HG03060 (cell line): ENCODE results near the gene MAP1LC3B.
"Not testable (repeated sequence)": the region's sequence is repeated elsewhere in the genome, so short reads cannot be mapped to it uniquely, and the experiment has no call there.

Source experiments
- ATAC-seq: cut with Tn5 transposase; IDR thresholded peaks from one replicate; pipeline ENCODE4 v1.9.1; 2021; ENCODE audit warnings: low read depth, moderate number of reproducible peaks; ENCODE audit not compliant: unreplicated experiment

MAP1LC3B gene

DNA sequence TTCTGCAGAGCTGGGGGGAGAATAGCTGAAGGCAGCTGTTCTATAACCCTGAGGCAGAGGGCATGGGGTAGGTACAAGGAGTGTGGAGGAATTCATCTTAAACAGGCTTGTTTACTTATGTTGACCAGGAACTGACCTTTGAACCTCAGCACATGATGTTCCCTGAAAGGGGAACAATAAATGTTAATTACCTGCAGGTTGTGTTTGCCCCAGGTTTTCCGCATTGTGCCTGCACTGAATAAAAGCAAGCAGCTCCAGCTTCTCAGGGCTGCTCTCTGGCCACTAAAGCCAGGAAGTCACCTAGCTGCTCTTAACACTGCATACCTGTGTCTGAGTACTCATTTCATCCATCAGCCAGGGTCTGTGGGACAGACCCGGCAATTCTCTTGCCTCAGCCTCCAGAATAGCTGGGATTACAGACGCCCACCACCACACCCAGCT is 12.8 kb upstream of the MAP1LC3B start:
- not testable (repeated sequence) for ATAC-seq

DNA sequence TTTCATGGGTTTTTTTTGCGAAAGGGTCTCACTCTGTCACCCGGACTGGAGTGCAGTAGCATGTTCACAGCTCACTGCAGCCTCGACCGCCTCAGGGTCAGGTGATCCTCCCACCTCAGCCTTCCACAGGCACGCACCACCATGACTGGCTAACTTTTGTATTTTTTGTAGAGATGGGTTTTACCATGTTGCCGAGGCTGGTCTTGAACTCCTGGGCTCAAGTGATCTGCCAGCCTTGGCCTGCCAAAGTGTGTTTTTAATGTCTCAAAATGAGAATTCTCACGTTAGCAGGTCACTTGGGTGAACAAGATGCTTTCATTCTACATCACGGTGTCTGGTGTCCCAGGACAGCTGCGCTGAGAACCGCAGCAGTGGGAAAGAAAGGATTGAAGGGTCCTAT is 11.7 kb upstream of the MAP1LC3B start:
- no peak for ATAC-seq

DNA sequence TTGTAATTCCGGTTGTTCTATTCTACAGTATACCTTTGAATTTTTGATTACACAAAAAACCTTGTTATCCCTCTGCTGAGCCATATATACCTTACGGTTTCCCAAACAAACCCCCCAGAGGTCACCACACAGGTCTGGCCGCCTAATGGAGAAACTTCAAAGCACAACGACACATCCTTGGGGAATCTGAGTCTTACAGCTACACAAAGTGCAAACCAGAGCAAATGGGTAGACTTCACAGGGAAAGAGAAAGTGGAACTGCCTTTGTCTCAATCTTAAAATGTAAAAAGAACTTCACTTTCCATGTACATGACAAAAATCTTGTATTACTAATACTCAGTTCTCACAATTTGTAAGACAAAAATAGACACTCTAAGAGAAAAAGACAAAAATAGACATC is 11.3 kb upstream of the MAP1LC3B start:
- no peak for ATAC-seq

DNA sequence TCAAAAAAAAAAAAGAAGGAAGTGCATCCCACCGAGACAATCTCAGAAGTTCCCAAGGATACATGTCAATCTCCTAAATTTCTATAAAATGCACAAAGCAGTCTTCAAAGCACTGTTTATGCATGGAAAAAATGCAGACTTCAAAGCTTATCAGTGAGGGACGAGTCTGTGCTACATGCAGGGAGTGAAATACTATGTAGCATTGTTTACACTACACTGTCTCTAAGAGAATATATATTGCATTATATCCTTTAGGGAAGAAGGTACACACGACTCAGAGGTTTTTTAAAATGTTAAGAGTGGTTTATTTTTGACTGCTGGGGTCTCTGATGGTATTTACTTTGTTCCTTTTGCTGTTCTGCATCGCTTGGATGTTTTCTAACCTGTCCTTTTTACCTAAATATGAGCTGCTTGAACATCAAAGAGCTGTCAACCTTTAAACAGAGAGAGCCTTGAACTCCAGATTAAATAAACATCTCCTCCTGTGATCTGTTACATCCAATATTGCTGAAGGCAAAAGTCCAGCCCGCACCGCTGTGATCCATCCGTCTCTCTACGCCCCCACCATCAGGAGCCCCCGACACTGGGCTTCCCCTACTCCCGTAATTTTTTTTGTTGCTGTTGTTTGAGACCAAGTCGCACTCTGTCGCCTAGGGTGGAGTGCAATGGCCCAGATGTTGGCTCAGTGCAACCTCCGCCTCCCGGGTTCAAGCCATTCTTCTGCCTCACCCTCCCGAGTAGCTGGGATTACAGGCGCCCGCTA is 9.9 kb upstream of the MAP1LC3B start:
- no peak for ATAC-seq

DNA sequence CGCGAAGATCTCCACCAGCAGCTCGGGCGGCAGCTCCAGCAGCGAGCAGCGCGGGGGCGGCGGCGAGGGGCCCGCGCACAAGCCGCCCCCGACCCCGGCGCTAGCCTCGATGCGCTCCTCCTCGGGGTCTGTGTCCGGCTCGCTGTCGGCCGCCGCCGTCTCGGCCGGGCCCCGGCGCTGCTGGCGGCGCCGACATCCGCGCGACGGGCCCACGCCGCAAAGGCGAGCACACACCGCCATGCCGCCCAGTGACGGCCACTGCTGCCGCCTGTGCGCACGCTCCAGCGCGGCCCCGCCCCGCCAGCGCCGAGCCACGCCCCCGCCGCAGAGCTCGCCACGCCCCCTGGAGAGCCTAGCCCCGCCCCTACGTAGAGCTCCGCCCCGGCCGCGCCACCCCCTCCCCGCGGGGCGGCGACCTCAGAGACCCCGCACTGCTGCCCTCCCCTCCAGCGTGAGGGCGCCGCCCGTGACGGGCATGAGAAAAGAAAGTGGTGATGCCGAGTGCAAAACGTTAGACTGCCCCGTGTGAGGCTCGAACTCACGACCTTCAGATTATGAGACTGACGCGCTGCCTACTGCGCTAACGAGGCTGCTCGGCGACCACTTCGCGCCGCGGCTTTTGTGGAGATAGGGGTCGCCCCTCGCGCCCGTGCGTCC is 8.5 kb upstream of the MAP1LC3B start, which contains the start of gene FBXO31:
TSS of gene FBXO31 (minus strand) at position 272 of the 657 bp plus-strand sequence. CDS start at position 240, 32 bp downstream.
- peak; percentile 31 for ATAC-seq

DNA sequence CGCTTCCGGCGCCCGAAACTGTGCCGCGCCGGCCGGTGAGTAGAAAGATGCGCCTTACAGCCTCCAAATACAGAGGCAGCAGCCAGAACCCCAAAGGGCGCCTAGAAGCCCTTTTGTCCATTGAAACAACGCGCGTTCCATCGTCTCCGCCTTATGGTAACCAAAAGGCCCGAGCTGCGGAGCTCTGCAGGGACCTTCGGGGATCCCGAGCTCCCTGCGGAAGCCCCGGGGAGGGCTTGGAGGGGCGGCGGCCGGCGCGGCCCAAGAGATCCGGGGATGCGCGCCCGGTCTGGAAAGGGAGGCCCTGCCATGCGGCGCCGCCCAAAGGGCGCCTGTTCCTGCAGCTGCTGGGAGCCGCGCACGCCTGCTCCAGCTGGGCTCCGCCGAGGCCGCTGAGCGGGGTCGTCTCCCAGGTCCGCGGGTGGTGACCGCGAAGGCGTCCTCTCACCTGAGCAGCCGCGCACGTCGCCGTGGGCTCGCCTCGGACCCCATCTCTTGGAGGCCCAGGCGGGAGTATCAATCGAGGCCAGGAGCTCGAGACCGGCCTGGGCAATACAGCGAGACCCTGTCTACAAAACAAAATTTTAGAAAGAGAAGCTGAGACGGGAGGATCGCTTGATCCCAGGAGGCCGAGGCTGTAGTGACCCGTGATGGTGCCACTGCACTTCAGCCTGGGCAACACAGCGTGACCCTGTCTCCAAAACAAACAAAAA is 7.8 kb upstream of the MAP1LC3B start:
- ATAC-seq = peak; percentile 1

DNA sequence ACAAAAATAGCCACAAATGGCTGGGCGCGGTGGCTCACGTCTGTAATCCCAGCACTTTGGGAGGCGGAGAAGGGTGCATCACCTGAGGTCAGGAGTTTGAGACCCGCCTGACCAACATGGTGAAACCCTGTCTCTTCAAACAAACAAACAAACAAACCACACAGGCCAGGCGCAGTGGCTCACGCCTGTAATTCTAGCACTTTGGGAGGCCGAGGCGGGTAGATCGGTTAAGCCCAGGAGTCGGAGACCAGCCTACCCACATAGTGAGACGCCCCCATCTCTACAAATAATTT is 7.3 kb upstream of the MAP1LC3B start:
- ATAC-seq = not testable (repeated sequence)

DNA sequence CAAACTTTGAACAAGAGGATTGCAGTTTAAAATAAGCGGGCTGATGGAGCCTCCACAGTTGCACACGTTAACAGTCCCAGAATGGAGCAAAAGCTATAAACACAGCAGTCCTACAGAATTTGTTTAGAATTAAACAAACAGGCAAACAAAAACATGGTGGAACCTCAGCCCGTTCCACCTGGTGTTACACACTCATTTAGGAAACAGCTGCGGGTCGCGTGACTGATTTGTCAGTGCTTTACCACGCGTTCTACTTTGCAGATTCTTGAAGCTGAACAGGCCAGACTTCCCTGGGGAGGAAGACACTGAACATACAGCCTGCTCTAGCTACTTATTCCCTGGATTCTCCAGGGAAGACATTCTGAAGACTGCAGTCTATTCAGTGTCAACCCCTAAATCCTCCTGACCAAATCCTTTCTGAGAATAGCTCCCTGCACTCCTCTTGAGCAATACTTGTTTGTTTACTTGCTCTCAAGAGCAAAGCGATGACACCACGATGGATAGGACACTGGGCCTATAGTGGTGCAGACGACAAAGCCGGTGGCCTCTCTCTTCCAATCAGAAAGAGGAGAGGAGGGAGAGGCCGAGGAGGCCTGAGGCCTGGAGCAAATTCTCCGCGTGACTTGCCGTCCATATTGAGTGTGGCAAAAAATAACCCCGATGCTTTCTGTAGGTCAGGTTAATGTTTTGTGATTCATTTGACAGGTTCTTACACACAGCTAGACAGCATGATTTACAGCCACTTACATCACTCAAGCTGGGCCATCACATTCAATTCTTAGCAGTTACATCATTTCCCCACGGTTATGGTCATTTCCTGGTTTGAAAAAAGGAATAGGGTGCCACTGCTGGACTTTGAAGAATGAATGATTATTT is 4.0 kb upstream of the MAP1LC3B start:
- ATAC-seq = peak; percentile 56

DNA sequence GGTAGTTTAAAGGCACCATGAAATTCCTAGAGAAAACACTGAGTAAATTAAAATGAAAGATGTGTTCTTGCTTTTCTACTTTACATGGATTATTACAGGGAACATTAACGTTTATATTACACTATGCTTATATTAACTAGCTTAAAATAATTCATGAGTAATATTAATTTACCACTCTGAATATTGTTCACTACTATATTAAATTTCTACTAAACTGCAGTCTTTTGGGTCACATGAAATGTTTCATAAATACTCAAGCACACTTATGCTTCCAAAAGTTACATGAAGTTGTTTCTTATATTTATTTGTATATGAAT is 3.4 kb upstream of the MAP1LC3B start:
- ATAC-seq = no peak

DNA sequence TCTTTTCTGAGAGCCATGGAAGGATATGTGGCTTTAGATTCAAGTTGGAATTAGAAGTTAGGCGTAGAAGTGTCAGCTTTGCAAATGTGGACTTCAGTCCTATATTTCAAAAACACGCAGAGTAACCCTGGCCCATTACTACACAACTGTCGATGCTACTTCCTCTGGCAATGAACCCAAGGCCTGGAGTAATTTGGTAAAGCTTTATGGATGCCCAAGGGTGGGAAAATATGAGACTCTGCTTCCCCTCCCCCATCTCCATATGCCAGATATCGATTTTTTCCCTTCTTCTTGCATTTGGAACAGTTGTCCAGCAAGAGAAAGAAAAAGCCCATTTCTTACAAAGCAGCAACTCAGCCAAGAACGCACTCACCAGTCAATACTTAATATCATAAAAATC is 2.9 kb upstream of the MAP1LC3B start:
- no peak for ATAC-seq

DNA sequence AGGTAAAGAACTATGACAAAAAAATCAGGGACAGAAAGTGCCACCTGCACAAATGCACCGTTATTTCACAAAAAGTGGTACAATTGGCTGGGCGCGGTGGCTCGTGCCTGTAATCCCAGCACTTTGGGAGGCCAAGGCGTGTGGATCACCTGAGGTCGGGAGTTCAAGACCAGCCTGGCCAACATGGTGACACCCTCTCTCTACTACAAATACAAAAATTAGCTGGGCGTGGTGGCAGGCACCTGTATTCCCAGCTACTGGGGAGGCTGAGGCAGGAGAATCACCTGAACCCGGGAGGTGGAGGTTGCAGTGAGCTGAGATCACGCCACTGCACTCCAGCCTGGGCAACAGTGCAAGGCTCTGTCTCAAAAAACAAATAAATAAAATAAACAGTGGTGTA is 2.2 kb upstream of the MAP1LC3B start:
- not testable (repeated sequence) for ATAC-seq

DNA sequence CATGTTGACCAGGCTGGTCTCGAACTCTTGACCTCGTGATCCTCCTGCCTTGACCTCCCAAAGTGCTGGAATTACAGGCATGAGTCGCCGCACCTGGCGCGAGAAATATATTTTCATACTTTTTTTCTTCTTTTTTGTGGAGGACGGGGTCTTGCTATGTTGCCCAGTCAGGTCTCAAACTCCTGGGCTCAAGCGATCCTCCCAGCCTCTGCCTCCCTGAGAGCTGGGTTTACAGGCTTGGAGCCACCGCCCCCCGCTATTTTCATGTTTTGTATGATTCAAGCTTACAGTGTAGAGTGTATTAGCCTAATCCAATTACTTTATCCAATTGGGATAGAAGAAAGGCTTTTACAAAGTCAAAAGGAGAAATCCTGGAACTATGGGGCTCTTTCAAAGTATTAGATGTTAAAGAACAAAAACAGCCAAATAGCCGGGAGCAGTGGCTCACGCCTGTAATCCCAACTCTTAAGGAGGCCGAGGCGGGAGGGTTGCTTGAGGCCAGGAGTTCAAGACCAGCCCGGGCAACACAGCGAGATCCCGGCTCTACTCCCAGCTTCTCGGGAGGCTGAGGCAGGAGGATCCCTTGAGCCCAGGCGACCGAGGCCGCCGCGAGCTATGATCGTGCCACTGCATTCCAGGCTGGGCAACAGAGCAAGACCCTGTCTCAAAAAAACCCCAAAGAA is 1.4 kb upstream of the MAP1LC3B start:
- ATAC-seq = no peak

DNA sequence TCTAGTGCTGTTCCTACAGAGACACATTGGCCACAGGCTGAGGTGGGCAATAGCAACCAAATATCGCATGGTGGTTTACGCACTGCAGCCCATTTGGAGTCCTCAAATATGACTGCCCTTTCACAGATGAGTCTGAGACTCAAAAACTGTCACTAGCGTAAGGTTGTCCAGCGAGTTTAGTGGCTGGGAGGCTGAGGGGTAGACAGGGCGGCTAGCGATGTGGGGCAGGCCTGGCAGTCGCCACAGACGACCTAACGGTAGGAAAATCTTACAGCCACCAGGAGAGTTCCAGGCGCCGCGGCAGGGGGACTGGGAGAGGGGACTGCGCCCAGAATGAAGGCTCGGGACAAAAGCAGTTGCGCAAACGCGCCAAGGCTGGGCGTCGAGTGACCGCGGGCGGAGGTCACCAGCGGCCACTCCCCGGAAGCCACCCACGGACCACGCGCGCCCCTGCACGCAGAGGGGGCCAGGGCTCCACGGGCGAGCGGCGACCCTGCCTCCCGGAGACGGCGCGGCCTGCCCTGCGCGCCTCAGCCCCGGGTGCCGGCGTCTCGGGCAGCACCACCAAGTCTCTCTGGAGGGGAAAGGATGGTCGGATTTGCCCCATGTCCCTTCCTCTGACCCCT is 699 bp upstream of the MAP1LC3B start:
- ATAC-seq = no peak

DNA sequence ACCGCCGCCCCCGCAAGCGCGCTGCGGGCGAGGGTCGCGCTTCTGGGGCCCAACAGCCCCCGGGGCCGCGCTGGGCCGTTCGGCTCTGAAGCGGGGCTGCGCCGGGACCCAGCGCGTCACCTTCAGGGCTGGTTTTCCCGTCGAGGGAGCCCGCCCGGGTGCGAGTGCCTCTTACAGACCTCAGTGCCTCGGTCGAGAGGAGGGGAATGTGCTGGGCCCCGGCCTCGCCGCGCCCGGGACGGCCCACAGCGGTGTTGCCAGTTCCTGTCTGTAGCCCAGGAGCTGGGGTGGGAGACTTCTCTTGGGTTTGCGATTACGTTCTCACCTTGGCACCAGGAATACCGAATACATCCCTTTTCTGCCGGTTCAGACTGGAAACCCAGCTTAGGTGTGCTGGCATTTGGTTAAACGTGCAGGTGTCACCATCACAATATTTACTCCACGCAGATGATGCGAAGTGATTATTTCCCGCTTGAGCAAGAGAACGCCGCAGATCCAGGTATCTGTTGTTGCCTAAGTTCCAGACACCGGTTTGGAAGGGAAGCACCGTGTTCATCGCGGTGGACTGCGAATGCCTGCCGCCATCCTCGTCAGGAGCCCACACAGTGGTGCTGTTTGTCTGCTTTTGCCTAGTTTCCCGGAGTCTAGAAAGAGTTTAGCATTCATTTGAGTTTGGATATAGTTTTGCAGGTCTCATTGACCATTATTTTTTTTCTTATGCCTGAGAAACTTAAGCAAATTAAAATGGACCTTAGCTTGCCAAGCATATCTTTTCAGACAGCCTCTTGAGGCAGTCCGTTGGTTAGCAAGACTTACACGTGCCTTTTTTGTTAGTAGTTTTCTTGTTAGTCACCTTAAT is 914 bp downstream of the MAP1LC3B start:
- ATAC-seq = no peak

DNA sequence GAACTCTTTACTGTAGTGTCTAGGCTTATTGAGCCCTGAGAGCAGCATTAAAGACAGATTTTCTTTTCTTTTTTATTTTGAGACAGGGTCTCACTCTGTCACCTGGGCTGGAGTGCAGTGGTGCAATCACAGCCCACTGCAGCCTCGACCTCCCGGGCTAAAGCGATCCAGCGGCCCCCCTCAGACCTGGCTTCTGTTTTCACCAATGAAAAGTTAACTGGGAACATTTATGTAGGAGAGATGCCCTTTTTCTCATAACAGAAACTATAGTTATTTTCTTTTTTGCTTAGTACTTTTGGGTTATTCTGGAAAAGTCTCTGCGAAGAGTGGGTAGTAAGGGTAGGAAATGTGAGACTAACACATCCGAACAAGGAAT is 1.5 kb downstream of the MAP1LC3B start:
- no peak for ATAC-seq

DNA sequence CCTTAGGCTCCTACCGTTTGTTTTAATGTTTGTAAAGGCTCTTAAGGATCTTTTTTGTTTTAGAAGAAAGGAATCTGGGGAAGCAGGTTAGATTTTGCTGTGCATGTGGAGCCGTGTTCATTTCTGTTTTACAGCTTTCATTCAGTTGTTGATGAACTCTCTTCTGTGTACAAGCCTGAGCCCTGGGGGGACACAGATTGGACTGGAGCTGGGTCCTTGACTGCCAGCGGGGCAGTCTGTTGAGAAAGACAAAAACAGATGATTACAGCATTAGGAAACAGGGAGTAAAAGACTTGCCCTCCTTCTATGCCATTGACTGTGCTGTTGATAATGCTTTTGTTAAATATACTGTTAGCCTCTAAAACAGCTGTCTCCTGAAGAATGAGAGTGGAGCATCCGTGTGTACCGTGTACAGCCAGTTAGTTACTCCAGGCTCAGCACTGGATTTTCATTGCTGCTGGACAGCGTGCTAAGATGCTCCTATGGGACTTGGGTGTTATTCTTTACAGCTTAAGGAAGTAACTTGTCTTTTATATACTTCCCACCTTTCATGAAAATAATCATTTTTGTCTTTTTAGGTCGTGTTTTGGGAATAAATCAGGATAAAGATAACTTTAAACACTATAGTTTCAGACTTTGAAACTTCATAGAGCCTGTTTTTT is 3.2 kb downstream of the MAP1LC3B start:
- ATAC-seq = no peak

DNA sequence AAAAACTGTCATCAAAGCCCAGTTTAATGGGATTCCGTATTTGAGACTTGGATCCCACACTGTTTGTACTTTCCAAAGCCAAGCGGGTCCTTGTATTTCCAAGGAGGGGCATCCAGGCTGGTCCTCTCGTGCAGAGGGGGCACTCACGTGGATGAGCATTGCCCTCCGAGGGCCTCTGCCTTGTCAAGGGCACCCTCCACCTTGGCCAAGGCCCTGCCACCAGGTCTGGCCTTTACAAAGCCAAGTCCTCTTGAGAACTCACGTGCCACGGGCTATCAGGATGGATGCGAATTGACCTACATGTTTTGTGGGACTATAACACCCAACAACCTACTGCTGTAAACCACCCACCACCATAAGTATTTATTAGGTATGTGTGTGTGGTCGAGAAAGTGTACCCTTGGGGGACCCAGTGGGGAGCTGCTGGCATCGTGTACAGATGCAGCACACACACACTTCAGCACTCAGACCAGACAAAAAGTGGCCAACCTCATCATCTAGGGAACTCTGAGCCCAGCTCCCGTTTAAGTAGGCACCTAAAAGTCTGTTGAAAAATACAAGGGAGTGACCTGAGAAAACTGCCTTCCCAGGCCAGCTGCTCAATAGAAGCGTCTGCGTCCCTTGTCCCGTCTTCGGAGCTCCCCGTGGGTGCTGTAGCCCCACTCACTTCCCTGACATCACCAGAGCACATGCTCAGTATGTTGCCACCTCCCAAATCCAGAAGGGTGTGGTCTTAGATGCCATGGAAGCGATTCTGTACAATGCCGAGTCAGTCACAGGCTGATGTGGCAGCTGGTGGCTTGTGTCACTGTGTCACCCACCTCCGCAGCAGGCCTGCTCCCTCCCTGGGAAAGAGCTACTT is 12.9 kb downstream of the MAP1LC3B start:
- no peak for ATAC-seq
